Stimulated activated CD4-positive, alpha-beta T cell treated with anti-CD3 and anti-CD28 coated beads, Interleukin-2, amount 100 ng/mL, for 48 hours (primary cell): ENCODE data around the gene CUBN.
"Not testable (repeated sequence)": the region's sequence is repeated elsewhere in the genome, so short reads cannot be mapped to it uniquely, and the experiment has no call there.

Experiments
- DNase-seq, 2 donors: peaks; one replicate each; pipeline ENCODE4 v3.0.0-alpha.2; 2020

CUBN gene

GRCh38 chr10:17140386-17140761 lies 10.8 kb upstream of the CUBN start:
- no peak for DNase-seq

GRCh38 chr10:17138460-17139042 lies 8.9 kb upstream of the CUBN start:
- no peak for DNase-seq

- DNase-seq: no peak
Observed at GRCh38 chr10:17134737-17135260, 5.2 kb upstream of the CUBN start.

DNA sequence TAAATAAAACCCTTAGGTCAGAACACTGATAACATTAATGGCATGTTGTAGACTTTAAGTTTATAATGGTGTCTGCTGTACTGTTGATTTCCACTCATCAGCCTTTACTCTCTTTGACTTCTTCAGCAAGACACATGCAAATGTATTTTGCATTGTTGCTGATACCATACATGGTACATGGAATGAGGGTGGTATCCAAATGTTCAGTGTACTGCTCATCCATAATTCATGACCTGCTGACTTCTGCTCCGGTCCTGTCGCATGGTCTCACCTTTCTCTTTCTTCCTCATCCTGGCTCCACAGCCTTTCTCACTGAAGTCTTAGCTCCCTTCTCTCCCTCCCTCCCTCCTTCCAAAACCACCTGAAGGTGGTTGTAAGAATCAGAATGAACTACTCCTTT lies 4.7 kb upstream of the CUBN start:
- DNase-seq: no peak

GRCh38 chr10:17128261-17128660 lies 1.4 kb downstream of the CUBN start:
- no peak for DNase-seq

DNA sequence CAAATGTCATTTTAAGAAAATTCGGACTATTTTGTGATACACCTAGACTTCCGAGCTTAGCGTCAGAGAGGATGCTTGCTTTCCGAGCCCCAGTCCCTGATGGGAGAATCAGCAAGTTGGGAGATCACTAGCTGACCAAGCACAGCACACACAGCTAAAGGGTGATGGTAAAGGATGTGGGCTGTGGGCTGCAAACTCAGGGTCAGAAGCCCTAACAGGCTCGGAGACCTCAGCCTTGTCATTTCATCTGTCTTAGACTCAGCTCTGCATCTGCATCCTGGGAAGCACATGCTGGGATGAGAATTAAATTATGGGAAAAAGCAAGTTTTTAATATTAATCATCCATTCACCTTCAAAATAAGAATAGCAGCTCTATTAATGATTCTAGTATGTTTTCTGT lies 3.3 kb downstream of the CUBN start:
- no peak for DNase-seq

- DNase-seq: no peak
Observed at GRCh38 chr10:17125206-17125893, 4.3 kb downstream of the CUBN start.

DNA sequence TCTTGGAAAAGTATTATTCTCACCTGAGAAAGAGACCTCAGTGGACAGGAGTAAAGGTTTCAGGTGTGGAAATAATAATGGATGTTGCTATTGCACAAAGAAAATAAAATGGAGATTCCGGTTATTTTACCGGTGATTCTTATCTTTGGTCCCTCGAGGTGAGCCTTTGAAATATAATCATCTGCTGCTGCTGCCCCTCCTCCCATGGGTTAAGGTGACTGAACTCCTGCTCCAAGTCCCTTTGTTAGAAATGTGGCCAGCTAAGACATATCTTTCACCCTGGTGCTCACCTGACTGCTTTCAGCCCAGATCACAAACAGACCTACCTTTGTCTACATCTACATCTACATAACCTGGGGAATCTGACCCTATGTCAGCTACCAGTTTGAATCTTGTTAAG lies 5.7 kb downstream of the CUBN start:
- DNase-seq: no peak

DNA sequence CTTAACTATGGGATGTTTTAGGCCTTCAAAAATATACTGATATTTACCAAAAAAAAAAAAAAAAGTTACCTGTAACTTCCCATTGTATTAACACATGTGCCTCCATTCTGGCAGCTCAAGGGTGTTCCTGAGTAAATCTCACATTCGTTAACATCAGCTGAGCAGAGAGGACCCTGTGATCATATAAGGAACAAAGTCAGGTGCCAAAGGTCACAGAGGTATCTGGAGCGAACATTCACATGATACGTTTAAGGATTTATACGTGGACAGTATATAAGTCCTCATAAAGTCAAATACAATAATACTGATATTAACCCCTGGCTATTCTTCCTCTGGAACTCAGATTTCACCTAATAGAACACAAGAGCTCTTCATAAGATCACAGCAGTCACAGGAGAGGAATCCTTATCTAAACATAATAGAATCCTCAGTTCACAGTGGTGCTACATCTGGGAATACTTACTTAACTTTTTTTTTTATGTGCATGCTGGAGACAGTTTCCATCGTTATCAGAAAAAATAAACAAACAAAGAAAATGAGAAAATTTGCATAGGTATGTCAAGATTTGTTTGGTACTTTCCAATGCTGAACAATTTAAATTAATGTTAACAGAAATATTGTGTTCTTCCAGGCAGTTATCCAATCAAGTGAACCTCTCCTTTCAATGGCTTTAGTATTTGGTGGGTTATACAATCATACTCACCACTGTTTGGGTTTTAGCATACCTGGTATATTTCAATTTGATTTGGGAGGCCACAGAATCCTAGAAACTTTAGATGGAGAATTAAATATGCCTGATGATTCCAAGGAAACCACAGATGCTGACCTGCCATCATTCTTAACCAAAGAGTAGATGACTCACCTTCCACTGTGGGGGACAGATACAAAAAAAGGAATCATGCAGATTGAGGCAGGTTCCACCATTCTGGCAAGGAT lies 6.6 kb downstream of the CUBN start:
- no peak for DNase-seq

DNA sequence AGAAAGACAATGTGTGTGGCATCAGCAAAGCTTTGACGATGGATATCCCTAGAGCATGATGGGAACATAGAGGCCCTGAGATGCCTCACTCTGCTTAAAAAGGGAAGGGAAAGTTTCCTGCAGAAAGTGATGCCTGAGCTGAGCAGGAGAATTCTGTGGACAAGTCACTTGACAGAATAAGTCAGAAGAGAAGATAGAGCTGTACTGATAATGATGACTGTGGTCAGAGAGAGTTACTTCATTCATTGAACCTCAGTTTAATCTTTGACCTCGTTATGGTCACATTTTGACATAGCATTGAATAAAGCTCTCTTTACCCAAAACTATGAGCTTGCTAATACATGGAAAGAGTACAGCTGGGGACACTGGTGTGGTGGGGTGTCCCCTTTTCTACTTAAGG lies 7.6 kb downstream of the CUBN start:
- DNase-seq: no peak

GRCh38 chr10:17120694-17121093 lies 8.9 kb downstream of the CUBN start:
- no peak for DNase-seq

GRCh38 chr10:17119845-17120244 lies 9.8 kb downstream of the CUBN start:
- no peak for DNase-seq

DNA sequence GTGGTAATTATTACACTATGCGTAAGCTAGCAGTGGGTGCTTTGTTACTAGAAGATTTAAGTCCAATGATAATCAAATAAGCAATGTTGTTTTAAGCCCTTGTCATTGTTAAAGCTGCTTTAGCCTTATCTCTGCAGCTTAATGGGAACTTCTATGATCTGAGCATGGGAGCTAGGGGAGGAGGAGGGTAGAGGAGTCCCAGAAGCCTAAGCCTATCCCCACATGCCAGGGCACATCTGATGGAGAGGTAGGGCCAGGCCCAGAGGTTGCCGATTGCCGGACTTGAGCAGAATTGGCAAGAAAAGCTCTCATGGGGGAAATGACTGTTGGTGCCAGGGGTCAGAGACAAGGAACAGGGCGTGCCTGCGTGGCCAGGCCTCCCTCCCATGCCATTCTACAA lies 13.4 kb downstream of the CUBN start:
- no peak for DNase-seq

- no peak for DNase-seq
Observed at GRCh38 chr10:17115683-17116082, 13.9 kb downstream of the CUBN start.

DNA sequence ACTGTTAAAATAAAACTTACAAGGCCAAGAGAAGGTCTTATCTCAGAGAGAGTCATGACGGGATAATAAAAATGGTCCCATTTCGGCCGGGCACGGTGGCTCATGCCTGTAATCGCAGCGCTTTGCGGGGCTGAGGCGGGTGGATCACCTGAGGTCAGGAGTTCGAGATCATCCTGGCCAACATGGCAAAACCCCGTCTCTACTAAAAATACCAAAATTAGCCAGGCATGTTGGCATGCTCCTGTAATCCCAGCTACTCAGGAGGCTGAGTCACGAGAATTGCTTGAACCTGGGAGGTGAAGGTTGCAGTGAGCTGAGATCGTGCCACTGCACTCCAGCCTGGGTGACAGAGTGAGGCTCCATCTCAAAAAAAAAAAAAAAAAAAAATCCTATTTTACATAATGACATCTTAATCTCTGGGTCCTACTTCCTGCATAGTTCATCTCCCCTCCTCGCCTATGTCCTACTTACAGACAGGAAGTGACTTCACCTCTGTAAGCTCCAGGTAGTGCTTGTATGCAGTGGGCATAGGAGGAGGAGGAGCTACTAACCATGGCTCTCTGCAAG lies 14.7 kb downstream of the CUBN start:
- DNase-seq: not testable (repeated sequence)

GRCh38 chr10:17113889-17114540 lies 15.6 kb downstream of the CUBN start:
- no peak for DNase-seq

DNA sequence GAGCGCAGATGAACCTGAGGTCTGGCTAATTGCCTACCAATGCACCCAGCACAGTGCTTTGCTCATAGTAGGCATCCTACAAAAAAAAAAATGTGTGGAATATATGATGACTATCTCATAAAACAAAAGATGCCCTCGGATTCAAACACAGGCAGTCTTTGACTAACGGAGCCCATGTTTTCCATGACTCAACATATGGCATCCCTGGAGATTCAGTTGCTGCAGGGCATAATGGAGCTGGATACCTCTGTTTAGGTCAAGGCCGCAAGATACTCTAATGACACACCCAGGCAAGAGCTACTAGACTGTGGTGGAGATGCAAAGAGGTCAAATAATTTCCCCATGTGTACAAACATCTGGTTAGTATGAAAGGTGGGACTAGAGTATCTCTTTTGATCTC lies 16.3 kb downstream of the CUBN start:
- no peak for DNase-seq

- DNase-seq: no peak
Observed at GRCh38 chr10:17112566-17112965, 17.0 kb downstream of the CUBN start.

DNA sequence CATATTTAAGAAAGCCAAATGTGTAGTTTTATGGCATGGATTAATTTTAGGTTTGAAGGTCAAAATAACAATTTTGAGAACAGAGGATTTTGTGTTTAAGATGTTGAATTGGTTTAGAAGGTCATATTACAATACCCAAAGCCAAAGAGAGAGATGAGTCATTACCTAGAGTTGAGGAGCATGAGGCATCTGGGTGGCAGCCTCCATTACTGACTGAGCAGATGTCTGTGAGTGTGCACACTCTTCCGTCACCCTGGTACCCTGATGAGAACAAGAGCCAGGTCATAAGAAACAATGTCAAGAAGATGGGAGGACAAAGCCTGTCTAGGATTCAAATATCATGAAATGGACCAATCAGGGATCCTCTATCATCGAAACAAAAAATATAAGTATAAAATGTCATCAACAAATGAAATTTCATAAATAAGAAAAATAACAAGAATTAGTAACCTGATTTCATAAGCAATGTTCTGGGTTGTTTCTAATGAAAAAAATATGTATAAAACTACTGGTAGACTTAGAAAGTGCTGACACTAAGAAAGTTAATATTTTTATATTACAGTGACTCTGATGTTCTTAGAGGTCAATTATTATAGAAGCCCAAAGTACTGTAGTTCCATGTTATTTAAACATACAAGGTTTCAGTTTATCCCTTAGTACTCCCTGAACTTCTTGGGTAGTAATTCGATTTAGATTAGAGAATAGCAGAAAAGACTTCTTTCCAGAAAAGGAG lies 20.0 kb downstream of the CUBN start:
- DNase-seq: no peak

GRCh38 chr10:17109046-17109445 lies 20.6 kb downstream of the CUBN start:
- no peak for DNase-seq

DNA sequence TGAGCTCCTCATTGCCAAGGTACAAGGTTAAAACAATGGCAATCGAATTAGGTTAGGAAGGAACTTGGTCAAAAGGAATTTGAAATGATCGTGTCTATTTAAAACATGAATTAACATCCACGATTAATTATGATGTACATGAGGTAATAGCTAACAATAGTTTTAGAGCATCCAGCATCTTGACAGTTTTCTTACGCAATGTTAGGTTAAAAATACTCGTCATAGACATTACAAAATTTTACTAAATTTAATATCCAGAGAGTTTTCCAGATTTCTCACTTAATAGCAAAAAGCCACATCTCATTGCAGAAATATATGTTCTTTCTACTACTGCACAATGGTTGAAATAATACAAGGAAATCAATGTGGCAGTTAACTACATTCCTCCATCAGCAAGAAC lies 22.6 kb downstream of the CUBN start:
- no peak for DNase-seq

GRCh38 chr10:17101910-17102266 lies 27.7 kb downstream of the CUBN start:
- DNase-seq: no peak
